AG09319 (cell line): ENCODE data around the gene MINDY4.

Experiments used
- DNase-seq: peaks from one replicate; pipeline ENCODE4 v3.0.0-alpha.2; 2010; ENCODE audit warnings: low read depth; ENCODE audit errors: extremely low read depth
- TF ChIP-seq, protein P1 (sequence below): IDR thresholded peaks from 2 replicates; pipeline ENCODE4 v1.5.1; 2011; ENCODE audit warnings: low read depth, mild to moderate bottlenecking, inconsistent platforms, low read length, moderate library complexity

The MINDY4 gene

DNA sequence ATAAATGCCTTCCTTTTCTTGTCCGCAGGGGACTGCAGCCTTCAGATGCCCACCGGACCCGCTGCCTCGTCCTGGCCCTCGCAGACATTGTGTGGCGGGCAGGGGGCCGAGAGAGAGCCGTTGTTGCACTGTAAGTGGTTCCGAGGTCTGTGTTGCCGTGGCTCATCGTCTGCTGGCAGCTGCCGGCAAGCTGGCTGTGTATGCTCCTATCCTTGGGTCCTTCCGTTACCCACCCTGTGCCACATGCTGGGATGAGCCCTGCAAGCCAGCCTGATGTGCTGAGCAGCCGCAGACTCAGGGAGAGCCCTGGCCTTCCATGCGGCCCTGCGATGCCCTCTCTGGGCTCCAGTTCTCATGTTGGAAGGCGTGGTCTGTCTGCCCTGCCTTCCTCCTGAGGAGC, 79.2 kb downstream of the MINDY4 start:
- TF ChIP-seq, protein P1, sequence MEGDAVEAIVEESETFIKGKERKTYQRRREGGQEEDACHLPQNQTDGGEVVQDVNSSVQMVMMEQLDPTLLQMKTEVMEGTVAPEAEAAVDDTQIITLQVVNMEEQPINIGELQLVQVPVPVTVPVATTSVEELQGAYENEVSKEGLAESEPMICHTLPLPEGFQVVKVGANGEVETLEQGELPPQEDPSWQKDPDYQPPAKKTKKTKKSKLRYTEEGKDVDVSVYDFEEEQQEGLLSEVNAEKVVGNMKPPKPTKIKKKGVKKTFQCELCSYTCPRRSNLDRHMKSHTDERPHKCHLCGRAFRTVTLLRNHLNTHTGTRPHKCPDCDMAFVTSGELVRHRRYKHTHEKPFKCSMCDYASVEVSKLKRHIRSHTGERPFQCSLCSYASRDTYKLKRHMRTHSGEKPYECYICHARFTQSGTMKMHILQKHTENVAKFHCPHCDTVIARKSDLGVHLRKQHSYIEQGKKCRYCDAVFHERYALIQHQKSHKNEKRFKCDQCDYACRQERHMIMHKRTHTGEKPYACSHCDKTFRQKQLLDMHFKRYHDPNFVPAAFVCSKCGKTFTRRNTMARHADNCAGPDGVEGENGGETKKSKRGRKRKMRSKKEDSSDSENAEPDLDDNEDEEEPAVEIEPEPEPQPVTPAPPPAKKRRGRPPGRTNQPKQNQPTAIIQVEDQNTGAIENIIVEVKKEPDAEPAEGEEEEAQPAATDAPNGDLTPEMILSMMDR = no peak
- no peak for DNase-seq

DNA sequence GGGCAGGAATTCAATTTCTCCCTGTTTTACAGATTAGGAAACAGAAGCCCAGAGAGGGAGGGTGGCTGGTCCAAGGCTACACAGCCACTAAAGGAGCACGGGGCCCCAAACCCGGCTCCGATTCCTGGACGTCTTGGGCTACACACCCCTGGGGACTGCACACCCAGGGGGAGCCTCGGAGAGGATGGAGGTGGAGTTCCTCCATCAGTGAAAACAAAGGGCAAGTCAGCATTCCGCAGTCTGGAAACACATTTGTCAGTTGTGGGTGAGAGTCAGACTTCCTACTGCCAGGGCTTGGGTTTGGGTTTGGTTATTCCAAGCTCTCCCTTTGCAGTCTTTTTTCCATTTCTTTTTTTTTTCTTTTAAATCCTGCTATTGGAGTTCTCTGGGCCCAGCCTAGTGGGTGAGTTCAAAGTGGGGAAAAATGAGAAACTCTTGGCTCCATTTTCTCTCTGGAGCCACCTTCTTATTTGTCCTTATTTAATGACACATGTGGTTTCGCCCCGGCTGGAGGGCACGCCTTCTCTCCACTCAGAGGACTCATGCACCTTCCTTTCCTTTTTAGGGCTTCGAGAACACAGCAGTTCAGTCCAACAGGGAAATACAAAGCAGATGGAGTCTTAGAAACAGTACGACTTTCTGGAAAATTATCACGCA, 80.6 kb downstream of the MINDY4 start:
- TF ChIP-seq, protein P1 = no peak
- DNase-seq = peak; percentile 69

DNA sequence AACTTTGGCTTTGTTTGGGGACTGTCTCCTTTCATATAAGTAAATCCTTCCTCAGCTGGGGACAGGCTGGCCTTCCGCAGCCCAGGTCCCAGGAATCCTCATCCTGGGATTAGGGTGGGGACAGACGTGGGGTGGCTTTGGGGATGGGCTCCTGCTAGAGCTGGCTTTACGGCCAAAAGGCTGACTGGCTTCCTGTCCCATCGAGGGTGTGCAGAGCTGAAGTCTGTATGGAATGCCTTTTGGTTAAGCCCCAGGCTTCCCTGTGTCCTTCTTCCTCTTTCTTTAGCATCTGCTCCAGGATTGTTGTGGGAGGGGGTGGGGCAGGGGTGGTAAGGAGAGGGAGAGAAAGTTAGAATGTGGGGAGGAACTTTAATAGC, 81.1 kb downstream of the MINDY4 start:
- DNase-seq = no peak
- TF ChIP-seq, protein P1 = no peak

DNA sequence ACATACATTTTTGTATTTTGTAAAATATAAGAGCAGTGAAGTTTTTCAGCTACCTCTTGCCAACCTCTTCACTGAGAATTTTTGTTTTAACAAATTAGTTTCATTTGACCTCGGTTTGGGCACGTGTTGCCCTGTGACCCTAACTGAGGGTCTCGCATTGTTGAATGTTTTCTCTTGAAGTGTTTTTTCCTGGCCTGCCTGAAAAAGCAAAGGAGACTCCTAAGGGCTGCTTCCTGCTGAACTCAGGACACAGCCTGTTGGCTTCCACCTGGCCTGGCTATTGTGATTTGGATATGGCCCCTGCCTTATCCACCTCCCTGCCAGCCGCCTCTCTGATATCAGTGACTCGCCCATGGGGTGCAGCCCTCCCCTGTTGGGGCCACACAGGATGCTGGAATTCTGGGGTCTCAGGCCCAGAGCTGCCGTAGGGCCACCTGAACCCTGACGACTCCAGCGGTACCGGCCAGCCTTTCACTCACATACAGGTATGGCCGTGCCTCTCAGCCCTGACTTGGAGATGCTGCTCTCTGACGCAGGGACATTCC, 81.6 kb downstream of the MINDY4 start:
- TF ChIP-seq, protein P1 = no peak
- no peak for DNase-seq

DNA sequence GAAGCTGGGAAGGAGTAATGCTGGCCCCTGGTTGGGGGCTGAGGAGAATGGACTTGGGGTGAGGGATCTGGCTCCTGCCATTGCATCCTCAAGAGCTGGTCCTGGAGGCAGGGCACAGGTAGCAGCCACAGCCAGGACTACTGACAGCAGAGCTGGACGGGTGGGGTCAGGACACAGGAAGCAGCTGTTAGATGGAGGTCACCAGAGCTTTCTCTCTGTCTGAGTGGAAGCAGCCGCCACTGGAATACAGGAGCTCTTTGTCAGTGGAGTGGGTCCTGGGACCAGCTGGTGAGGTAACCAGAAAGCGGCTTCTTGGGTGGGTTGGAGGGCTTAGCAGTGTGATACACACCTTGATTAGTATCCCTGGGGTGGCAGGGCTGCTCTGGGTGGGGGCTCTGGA, 82.4 kb downstream of the MINDY4 start:
- TF ChIP-seq, protein P1 = no peak
- DNase-seq = no peak

DNA sequence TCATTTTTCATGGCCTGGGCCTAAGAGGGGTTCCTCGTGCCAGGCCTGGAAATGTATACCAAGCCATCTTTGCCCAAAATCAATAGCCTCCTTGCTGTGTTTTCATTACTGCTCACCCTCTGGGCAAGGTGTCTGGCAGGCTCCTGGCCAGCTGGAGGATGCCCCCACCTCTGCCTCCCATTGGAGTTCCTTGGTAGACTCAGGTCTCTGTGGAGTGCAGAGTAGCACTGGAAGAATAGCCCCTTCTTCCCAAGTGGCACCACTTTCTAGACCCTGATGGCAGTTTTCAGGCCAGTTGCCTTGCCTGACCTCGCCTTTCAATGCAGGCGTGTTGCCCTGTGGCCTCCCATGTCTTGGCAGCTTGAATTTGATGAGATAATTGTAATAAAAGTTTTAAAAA, 84.7 kb downstream of the MINDY4 start:
- DNase-seq = no peak
- TF ChIP-seq, protein P1 = no peak

DNA sequence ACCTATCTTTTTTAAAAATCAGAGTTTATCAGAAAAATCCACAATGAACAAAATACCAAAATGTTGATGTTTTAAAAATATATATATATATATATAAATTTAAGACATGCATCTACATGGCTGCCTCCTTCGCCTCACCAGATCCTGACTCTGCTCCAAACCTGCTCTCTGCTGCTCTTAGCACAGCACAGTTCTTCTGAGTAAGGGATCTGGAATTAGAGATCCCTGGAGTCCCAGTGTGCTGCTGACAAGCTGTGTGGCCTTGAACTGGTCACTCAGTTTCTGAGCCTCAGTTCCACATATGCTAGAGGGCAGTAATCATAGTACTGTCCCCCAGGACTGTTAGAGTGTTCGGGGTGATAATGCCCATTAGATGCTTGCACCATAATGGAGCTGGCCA, 87.4 kb downstream of the MINDY4 start:
- TF ChIP-seq, protein P1 = no peak

More for the DNA sequence above, 87.4 kb downstream of the MINDY4 start:
- no peak for DNase-seq
